Neural cell (in vitro differentiated cells): Measurements from ENCODE around the gene F11. TPM values are rescaled to one million over a fixed set of nuclear protein-coding genes. Genes with fewer than 3 reads are reported as not detected.

Source experiments
- H2AFZ ChIP-seq: fragments of 200-600, 300-800 bp; sonication (generic), shearing (Covaris generic); 2 replicates; pipeline ENCODE4 v1.6.0; 2014; ENCODE audit warnings: low read depth, mild to moderate bottlenecking, antibody characterized with exemption, low read length, moderate library complexity
- H3F3A ChIP-seq: fragments of 200-600 bp; shearing (Covaris generic); 2 replicates; pipeline ENCODE4 v1.6.1; 2016; ENCODE audit warnings: mild to moderate bottlenecking, moderate library complexity, mixed read lengths, antibody characterized with exemption, low read length; ENCODE audit not compliant: insufficient read depth, poor library complexity, severe bottlenecking
- H3K27ac ChIP-seq: fragments of 200-600, 300-800 bp; sonication (generic), shearing (Covaris generic); 2 replicates; pipeline ENCODE4 v1.5.1; 2014; ENCODE audit warnings: mild to moderate bottlenecking, low read length, moderate library complexity
- H3K27me3 ChIP-seq: fragments of 300-800, 200-600 bp; sonication (generic), shearing (Covaris generic); 2 replicates; pipeline ENCODE4 v1.6.0; 2014; ENCODE audit warnings: mild to moderate bottlenecking, low read depth, low read length, moderate library complexity; ENCODE audit not compliant: insufficient read depth
- H3K36me3 ChIP-seq: fragments of 300-800, 200-600 bp; sonication (generic), shearing (Covaris generic); 2 replicates; pipeline ENCODE4 v1.5.1; 2014; ENCODE audit warnings: mild to moderate bottlenecking, antibody characterized with exemption, low read length, moderate library complexity; ENCODE audit not compliant: insufficient read depth
- H3K4me2 ChIP-seq: fragments of 300-800, 200-600 bp; sonication (generic), shearing (Covaris generic); 2 replicates; pipeline ENCODE4 v1.6.0; 2014; ENCODE audit warnings: mild to moderate bottlenecking, low read length
- H3K4me3 ChIP-seq: fragments of 300-800, 200-600 bp; sonication (generic), shearing (Covaris generic); 2 replicates; pipeline ENCODE4 v1.5.1; 2014; ENCODE audit warnings: mild to moderate bottlenecking, low read length, moderate library complexity
- H3K79me2 ChIP-seq: fragments of 200-600 bp; shearing (Covaris generic); replicated peaks from 2 replicates; pipeline ENCODE4 v1.6.0; 2014; ENCODE audit warnings: mild to moderate bottlenecking, low read length, moderate library complexity; ENCODE audit not compliant: insufficient read depth
- H3K9ac ChIP-seq: fragments of 300-800, 200-600 bp; sonication (generic), shearing (Covaris generic); 2 replicates; pipeline ENCODE4 v1.6.1; 2016; ENCODE audit warnings: mild to moderate bottlenecking, low read length, mixed read lengths
- H3K9me2 ChIP-seq: fragments of 200-600 bp; shearing (Covaris generic); 2 replicates; pipeline ENCODE4 v1.6.1; 2016; ENCODE audit warnings: mild to moderate bottlenecking, low read length, mixed read lengths; ENCODE audit not compliant: insufficient read depth
- H3K9me3 ChIP-seq: fragments of 200-600, 300-800 bp; sonication (generic), shearing (Covaris generic); 2 replicates; pipeline ENCODE4 v1.6.1; 2016; ENCODE audit warnings: mild to moderate bottlenecking, mixed run types, low read length, moderate library complexity, mixed read lengths
- H4K20me1 ChIP-seq: fragments of 200-600 bp; shearing (Covaris generic); 2 replicates; pipeline ENCODE4 v1.6.1; 2016; ENCODE audit warnings: mild to moderate bottlenecking, mixed run types; ENCODE audit not compliant: insufficient read depth
- CTCF ChIP-seq: fragments of 450-650 bp; IDR thresholded peaks from 2 replicates; pipeline ENCODE4 v1.5.1; 2014; ENCODE audit warnings: antibody characterized with exemption, mild to moderate bottlenecking, moderate library complexity; ENCODE audit not compliant: poor library complexity, severe bottlenecking
- EP300 ChIP-seq: fragments of 450-650 bp; conservative IDR thresholded peaks from 2 replicates; pipeline ENCODE4 v1.6.1; 2014; ENCODE audit warnings: antibody characterized with exemption, mild to moderate bottlenecking, moderate library complexity; ENCODE audit not compliant: poor library complexity, severe bottlenecking
- EZH2 ChIP-seq: fragments of 200-600, 300-800 bp; shearing (Covaris generic), sonication (generic); IDR thresholded peaks from 2 replicates; pipeline ENCODE4 v1.6.1; 2014; ENCODE audit warnings: antibody characterized with exemption, low read length, borderline replicate concordance, mild to moderate bottlenecking; ENCODE audit not compliant: insufficient read depth, poor library complexity, severe bottlenecking
- MXI1 ChIP-seq: fragments of 450-650 bp; conservative IDR thresholded peaks from 2 replicates; pipeline ENCODE4 v1.6.1; 2014; ENCODE audit warnings: antibody characterized with exemption, mild to moderate bottlenecking; ENCODE audit not compliant: poor library complexity, severe bottlenecking
- POLR2AphosphoS5 ChIP-seq: IDR thresholded peaks from 2 replicates; pipeline ENCODE4 v1.6.1; 2012
- RAD21 ChIP-seq: fragments of 450-650 bp; conservative IDR thresholded peaks from 2 replicates; pipeline ENCODE4 v1.6.1; 2014; ENCODE audit warnings: antibody characterized with exemption, mild to moderate bottlenecking, moderate library complexity
- REST ChIP-seq: IDR thresholded peaks from 2 replicates; pipeline ENCODE4 v1.6.1; 2012; ENCODE audit warnings: borderline replicate concordance
- SMC3 ChIP-seq: fragments of 450-650 bp; conservative IDR thresholded peaks from 2 replicates; pipeline ENCODE4 v1.6.1; 2014; ENCODE audit warnings: antibody characterized with exemption, mild to moderate bottlenecking, moderate library complexity; ENCODE audit not compliant: poor library complexity
- TAF1 ChIP-seq: IDR thresholded peaks from 2 replicates; pipeline ENCODE4 v1.6.1; 2012; ENCODE audit warnings: low read depth
- polyA plus RNA-seq: library from polyadenylated mRNA; depleted of rRNA; stranded (reverse); fragments of >200 nt; gene quantifications from 2 replicates; pipeline ENCODE4 v1.2.3, GENCODE V29; 2014

F11 gene
- polyA plus RNA-seq, 1 donor from 2014 or later = not detected

- Histone ChIP-seq H3K79me2 (no peaks in the 10 kb centered on the region), H2AFZ (no peak overlapping the region), H3F3A (no peaks in the 10 kb centered on the region), H3K9me2 (no peaks in the 10 kb centered on the region), H3K27ac (no peak overlapping the region), H3K27me3 (no peaks in the 10 kb centered on the region), H4K20me1 (no peaks in the 10 kb centered on the region), H3K9me3 (no peaks in the 10 kb centered on the region), H3K4me3 (no peak overlapping the region), H3K9ac (no peak overlapping the region), H3K36me3 (no peaks in the 10 kb centered on the region), H3K4me2 (no peak overlapping the region)
- no peak for TF ChIP-seq TAF1
- TF ChIP-seq EP300 = no peak
- no peak for TF ChIP-seq MXI1
- TF ChIP-seq RAD21 = no peak
- TF ChIP-seq EZH2 = no peak
- TF ChIP-seq POLR2AphosphoS5 = no peak
- no peak for TF ChIP-seq REST
- no peak for TF ChIP-seq SMC3
- no peak for TF ChIP-seq CTCF
Observed at GRCh38 chr4:186291256-186291890, 25.4 kb downstream of the F11 start.

GRCh38 chr4:186294160-186294559 lies 28.2 kb downstream of the F11 start:
- H3K4me3 ChIP-seq = no peak overlapping the region
- no peaks in the 10 kb centered on the region for H3K27me3 ChIP-seq
- H3K9ac ChIP-seq = no peak overlapping the region
- TF ChIP-seq RAD21 (no peak), SMC3 (no peak), CTCF (no peak), POLR2AphosphoS5 (no peak), EZH2 (no peak), MXI1 (no peak), EP300 (no peak), TAF1 (no peak), REST (no peak)
- H2AFZ ChIP-seq = no peak overlapping the region
- H3K9me3 ChIP-seq = no peaks in the 10 kb centered on the region
- no peaks in the 10 kb centered on the region for H4K20me1 ChIP-seq
- H3K36me3 ChIP-seq = no peaks in the 10 kb centered on the region
- no peak overlapping the region for H3K4me2 ChIP-seq
- no peaks in the 10 kb centered on the region for H3K79me2 ChIP-seq
- no peak overlapping the region for H3K27ac ChIP-seq
- H3K9me2 ChIP-seq = no peaks in the 10 kb centered on the region
- H3F3A ChIP-seq = no peaks in the 10 kb centered on the region
